Motor neuron (in vitro differentiated cells): Measurements from ENCODE around the gene GPR84. TPM values are rescaled to one million over a fixed set of nuclear protein-coding genes. Genes with fewer than 3 reads are reported as not detected.

Experiments
- ATAC-seq, 8 experiments: fragments of 200-7000 bp; cut with Tn5 transposase; replicated peaks in 6 of 8; 2 replicates each; pipeline ENCODE4 v1.8.0; 2021; ENCODE audit warnings: mild to moderate bottlenecking in 8 of 8, moderate library complexity in 8 of 8
- H3K27ac ChIP-seq, 2 donors: fragments of 250-450 bp; sonication (Bioruptor Pico); 2 replicates each; pipeline ENCODE4 v1.9.0; 2021; ENCODE audit warnings: antibody characterized with exemption in 2 of 2, mild to moderate bottlenecking in 2 of 2, moderate library complexity in 1 of 2
- H3K4me1 ChIP-seq, 2 donors: fragments of 250-450 bp; sonication (Bioruptor Pico); replicated peaks in 1 of 2; 2 replicates each; pipeline ENCODE4 v1.6.1; 2021; ENCODE audit warnings: antibody characterized with exemption in 2 of 2, mild to moderate bottlenecking in 2 of 2, moderate library complexity in 1 of 2
- H3K4me3 ChIP-seq, 5 donors: fragments of 250-450 bp; sonication (Bioruptor Pico); 2 replicates each; pipeline ENCODE4 v1.9.0; 2021; ENCODE audit warnings: antibody characterized with exemption in 5 of 5, mild to moderate bottlenecking in 5 of 5, moderate library complexity in 4 of 5
- WGBS, 10 experiments: fragments of 450-650 bp; shearing (Covaris generic); methylation state at CpG; one replicate each; pipeline ENCODE4 v1.0.0; 2022; 5-methylcytosine and 5-hydroxymethylcytosine counted together
- in situ Hi-C, 9 experiments: fragments of 400-800 bp; cut with MboI; loops; one replicate each; pipeline ENCODE4 v1.15.0; 2021; ENCODE audit warnings: low sequenced_read_pairs in 9 of 9, low pct_unique_long_range_greater_than_20kb in 2 of 9; ENCODE audit not compliant: unreplicated experiment in 9 of 9
- total RNA-seq, 8 experiments: library from RNA; unstranded; fragments of 300-600 nt; gene quantifications; 2 replicates each; pipeline versions ENCODE4 v1.2.3 to v1.2.4, GENCODE V29; 2022

The GPR84 gene
- total RNA-seq, result under 1 TPM in 7 of 8 experiments, not detected in 1; 0.14 to 0.76 (median 0.31) TPM

- Histone ChIP-seq H3K4me1 (peaks cover 23 to 24% of the 10 kb centered on the region in 2 donors), H3K27ac (no peak within 1 kb of the TSS), H3K4me3 (no peak within 1 kb of the TSS)
- in situ Hi-C loops, result loop anchor here in 6 of 9 experiments (10.0 to 25.0 kb wide), 5 partner anchors 102 to 352 kb away; partner anchors contain the start of genes HOXC8 (in 2 of the 6), HOXC9 (in 2 of the 6), HOXC5 (in 1 of the 6) and HOXC6 (in 1 of the 6)
- ATAC-seq, result no peak
- WGBS, 10 experiments, result 56 to 100% (median 75%) methylated on average over 1 to 4 of the region's 4 CpGs; no CpG with 5 or more reads in 1 of the 10 experiments
Measured at GRCh38 chr12:54364413-54364812, at the start of gene GPR84. GPR84 (minus strand) TSS chr12:54364486; CDS start chr12:54363851, 635 bp downstream.

- H3K27ac ChIP-seq, result no peak overlapping the region
- H3K4me1 ChIP-seq, result peaks cover 0 to 5% of the 10 kb centered on the region in 2 donors
- WGBS, 10 experiments, result 18 to 100% (median 63%) methylated on average over 1 to 3 of the region's 9 CpGs; no CpG with 5 or more reads in 3 of the 10 experiments
- H3K4me3 ChIP-seq, result no peak overlapping the region
- peak in 2 of 8 experiments; percentile 8 to 11 for ATAC-seq
- in situ Hi-C loops, result no loop called here
Measured at GRCh38 chr12:54413284-54414190, 49.3 kb upstream of the GPR84 start.

GRCh38 chr12:54412786-54413185 is 48.5 kb upstream of the GPR84 start:
- in situ Hi-C loops, result no loop called here
- Histone ChIP-seq H3K27ac (no peak overlapping the region), H3K4me1 (peaks cover 0 to 4% of the 10 kb centered on the region in 2 donors), H3K4me3 (no peak overlapping the region)
- no peak for ATAC-seq
- WGBS, 10 experiments, result 0 to 95% (median 78%) methylated on average over 1 to 3 of the region's 3 CpGs; no CpG with 5 or more reads in 2 of the 10 experiments

DNA sequence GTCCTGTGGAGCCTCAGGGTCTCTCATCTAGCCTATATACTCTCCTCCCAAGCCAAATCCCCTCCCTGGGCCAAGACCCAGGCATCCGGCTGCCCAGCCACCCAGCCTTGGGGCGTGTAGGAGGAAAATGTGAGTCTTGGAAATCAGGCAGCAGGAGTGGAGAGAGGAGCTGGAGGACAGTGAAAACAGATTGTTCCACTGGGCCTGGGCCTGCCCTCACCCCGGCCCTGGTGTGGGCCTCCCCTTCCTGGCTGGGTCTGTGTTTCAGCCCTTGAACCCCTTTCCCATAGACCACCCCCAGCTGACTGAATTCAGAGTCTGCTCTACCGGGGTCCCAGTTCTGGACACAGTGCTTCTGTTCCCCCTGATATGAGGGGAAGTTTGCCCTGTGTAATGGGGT is 48.1 kb upstream of the GPR84 start:
- no peak for ATAC-seq
- Histone ChIP-seq H3K4me1 (peaks cover 0 to under 1% of the 10 kb centered on the region in 2 donors), H3K4me3 (no peak overlapping the region), H3K27ac (no peak overlapping the region)
- WGBS, 10 experiments, result 60 to 100% (median 88%) methylated on average over 1 to 3 of the region's 4 CpGs; no CpG with 5 or more reads in 5 of the 10 experiments
- in situ Hi-C loops, result no loop called here

DNA sequence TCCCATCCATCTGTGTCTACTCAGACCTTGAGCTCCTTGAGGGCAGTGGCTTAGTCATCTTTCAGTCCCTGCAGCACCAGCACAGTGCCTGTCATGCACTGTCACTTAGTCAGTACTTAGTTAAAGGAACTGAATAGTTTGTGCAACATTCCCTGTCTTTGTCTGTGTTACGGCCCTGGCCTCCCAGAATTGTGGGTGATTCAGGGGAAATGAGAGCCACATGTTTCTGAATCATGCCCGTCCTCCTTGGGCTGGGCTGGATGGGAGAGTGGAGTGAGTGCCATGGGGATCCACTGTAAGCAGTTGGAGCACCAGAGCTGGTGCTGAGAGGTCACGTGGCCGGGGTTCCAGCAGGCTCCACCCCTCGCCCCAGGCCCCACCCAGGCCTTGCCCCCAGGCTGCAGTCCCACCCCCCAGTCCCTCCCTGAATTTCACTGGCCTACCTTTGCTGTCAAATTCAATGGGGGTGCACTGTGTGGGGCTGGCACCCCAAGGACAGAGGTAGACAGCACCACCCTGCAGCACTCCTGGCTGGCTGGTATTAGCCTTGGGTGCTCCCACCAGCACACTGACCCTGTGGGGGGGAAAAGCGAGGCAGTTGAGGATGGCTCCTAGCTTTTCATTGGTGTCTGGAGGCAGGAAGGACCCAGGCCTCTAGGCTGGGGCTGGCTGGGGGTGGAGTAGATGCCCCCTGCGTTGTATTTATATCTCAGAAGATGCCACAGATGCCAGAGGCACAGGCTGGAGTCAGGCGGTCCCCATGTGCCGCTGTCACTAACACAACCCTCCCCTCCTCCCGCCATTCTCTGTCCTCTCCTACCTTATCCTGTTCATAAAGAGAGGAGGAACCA is 47.3 kb upstream of the GPR84 start:
- H3K4me1 ChIP-seq, result no peaks in the 10 kb centered on the region
- in situ Hi-C loops, result no loop called here
- H3K4me3 ChIP-seq, result no peak overlapping the region
- ATAC-seq, result peak; percentile 8 to 91 (median 49)
- no peak overlapping the region for H3K27ac ChIP-seq
- WGBS, 10 experiments, result 0 to 100% (median 80%) methylated on average over 1 to 3 of the region's 10 CpGs; no CpG with 5 or more reads in 3 of the 10 experiments

- H3K4me3 ChIP-seq, result no peak overlapping the region
- WGBS, 10 experiments, result 71 to 100% (median 100%) methylated on average over 1 to 3 of the region's 8 CpGs; no CpG with 5 or more reads in 7 of the 10 experiments
- ATAC-seq, result no peak
- H3K27ac ChIP-seq, result no peak overlapping the region
- H3K4me1 ChIP-seq, result no peaks in the 10 kb centered on the region
- in situ Hi-C loops, result no loop called here
Measured at GRCh38 chr12:54409267-54409666, 45.0 kb upstream of the GPR84 start.

DNA sequence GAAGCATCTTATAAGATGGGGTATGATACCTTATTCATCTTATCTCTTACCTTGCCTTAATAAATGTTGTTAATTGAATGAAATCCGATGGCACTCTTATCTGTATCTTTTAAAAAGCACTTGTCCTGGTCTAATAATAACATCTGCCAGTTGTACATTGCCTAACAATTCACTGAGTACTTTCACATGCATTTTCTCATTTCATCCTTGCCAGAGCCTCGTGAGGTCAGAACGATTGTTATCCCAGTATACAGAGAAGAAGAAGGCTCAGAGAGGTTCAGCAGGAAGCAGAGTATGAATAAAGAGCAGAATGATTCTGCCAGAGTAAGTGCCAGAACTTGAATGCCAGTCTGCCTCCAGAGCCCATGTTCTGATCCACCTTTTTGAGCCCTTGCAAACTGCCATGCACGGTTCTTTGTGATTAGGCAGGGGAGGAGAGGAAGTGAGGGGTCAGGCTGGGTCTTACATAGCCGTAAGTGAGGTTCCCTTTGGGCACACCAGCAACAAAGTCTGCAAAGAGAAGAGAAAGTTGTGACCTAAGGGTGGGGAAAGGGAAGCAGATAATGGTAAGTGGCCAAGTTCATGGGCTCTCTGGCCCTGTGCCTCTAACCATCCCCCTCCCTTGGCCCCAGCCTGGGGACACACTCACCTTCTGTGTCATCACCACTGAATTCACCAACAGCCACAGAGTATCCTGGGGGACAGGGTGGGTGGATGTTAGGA is 43.1 kb upstream of the GPR84 start:
- 0 to 93% (median 70%) methylated on average over 1 to 5 of the region's 5 CpGs; no CpG with 5 or more reads in 1 of the 10 experiments for WGBS, 10 experiments
- no peak for ATAC-seq

DNA sequence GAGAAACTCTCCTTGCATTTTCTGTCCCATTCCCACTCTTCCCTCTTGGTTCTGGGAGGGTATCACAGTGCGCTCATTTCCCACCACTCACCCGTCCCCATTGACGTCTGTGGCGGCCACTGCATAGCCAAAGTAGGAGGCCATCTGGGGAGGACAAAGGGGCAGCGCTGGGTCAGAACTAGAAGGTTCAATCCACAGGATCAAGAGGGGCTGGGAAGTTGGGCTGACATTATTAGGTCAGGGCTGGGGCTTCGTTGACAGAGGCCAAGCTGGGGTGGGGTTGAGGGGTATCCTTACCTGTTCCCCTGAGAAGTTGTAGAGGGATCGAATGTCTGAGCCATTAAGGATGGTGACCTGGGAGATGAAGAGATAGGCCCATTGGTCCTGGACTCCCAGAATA is 41.3 kb upstream of the GPR84 start:
- Histone ChIP-seq H3K27ac (no peak overlapping the region), H3K4me3 (no peak overlapping the region), H3K4me1 (no peaks in the 10 kb centered on the region)
- in situ Hi-C loops, result no loop called here
- no peak for ATAC-seq
- WGBS, 10 experiments, result 100% methylated on average over 1 to 2 of the region's 7 CpGs; no CpG with 5 or more reads in 7 of the 10 experiments

More for the DNA sequence above, 43.1 kb upstream of the GPR84 start:
- H3K27ac ChIP-seq, result no peak overlapping the region
- no peak overlapping the region for H3K4me3 ChIP-seq
- in situ Hi-C loops, result no loop called here
- H3K4me1 ChIP-seq, result no peaks in the 10 kb centered on the region

GRCh38 chr12:54405106-54405505 is 40.8 kb upstream of the GPR84 start:
- in situ Hi-C loops, result no loop called here
- Histone ChIP-seq H3K4me3 (no peak overlapping the region), H3K27ac (no peak overlapping the region), H3K4me1 (no peaks in the 10 kb centered on the region)
- WGBS, 10 experiments, result 80 to 100% (median 100%) methylated on average over 1 to 2 of the region's 10 CpGs; no CpG with 5 or more reads in 7 of the 10 experiments
- no peak for ATAC-seq

DNA sequence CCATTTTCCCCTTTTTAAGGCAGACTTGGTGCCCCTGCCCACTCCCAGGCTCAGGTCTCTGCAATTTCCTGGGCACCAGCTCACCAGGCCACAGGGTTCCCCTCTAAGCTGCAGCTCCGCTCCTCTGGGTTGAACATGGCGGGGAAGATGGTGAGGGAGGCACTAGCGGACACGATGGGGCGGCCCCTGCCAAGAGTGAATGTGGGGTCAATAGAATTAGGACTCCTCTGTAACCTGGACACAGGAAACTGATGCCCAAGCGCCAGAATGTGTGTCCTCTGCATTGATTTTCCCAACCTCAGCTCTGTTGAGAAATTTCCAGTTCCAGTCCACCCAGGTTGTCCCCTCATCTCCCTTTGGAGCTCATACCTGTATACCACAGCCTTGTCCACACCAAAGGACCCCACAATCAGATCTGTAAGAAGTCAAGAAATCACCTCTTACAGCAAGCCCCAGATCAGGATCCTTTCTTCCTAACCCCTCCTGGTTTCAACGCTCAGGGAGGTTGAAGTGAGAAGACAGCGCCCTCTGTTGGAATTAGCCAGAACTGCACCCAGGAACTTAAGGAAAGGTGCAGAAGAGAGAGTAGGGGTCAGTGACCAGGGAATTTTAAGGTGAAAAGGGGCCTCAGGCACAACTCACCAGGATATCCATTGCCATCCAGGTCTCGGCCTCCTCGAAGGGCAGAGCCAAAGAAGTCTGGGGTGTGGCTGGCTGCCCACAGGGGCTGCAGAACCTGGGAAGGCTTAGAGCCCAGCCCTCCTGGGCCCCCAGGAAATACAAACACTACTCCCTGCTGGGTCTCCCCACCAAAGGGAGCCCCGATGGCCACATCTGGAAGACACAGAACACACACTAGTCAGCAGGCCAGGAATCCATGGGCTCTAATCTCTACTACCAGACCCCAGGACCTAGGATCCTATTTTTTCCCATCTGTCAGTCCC is 40.0 kb upstream of the GPR84 start:
- Histone ChIP-seq H3K4me3 (no peak overlapping the region), H3K27ac (no peak overlapping the region), H3K4me1 (no peaks in the 10 kb centered on the region)
- peak in 4 of 8 experiments; percentile 20 to 70 (median 28) for ATAC-seq
- WGBS, 10 experiments, result 0 to 80% (median 55%) methylated on average over 1 to 9 of the region's 11 CpGs; no CpG with 5 or more reads in 2 of the 10 experiments
- in situ Hi-C loops, result no loop called here

DNA sequence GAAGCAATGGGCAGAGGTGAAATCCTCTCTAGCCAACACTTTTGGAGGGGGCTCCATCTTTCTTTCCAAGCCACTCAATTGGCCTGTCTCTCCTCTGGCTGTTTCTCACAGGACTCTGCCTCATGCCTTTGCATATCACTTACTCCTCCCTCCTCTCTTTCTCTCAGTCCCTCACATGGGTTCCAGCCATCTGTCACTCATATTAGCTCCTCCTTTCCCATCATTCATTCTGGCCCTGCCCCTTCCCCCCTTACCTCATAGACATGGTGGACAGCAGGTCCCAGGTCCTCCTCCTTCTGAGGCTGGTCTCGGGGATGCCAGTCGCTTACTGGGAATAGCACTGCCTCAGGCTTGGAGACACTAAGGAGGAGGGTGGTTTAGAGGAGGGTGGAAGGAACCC is 36.8 kb upstream of the GPR84 start:
- H3K4me3 ChIP-seq, result no peak overlapping the region
- H3K4me1 ChIP-seq, result no peaks in the 10 kb centered on the region
- no peak overlapping the region for H3K27ac ChIP-seq
- 80 to 100% (median 92%) methylated on average over 2 of the region's 2 CpGs; no CpG with 5 or more reads in 7 of the 10 experiments for WGBS, 10 experiments
- peak in 4 of 8 experiments; percentile 35 to 79 (median 62) for ATAC-seq
- in situ Hi-C loops, result no loop called here
